Mucosa of rectum (tissue), 2 donors: ENCODE results near the gene GID8.

Experiments
- H3K27ac ChIP-seq, 2 donors: one replicate each; pipeline ENCODE4 v1.7.0; 2013; ENCODE audit warnings: inconsistent platforms in 2 of 2, low read depth in 2 of 2, low read length in 2 of 2
- H3K27me3 ChIP-seq, 2 donors: one replicate each; pipeline ENCODE4 v1.7.0; 2013; ENCODE audit warnings: low read length in 2 of 2; ENCODE audit not compliant: control insufficient read depth in 2 of 2, insufficient read depth in 2 of 2
- H3K36me3 ChIP-seq, 2 donors: one replicate each; pipeline ENCODE4 v1.7.0; 2013; ENCODE audit warnings: low read length in 2 of 2; ENCODE audit not compliant: control insufficient read depth in 2 of 2, insufficient read depth in 2 of 2
- H3K4me1 ChIP-seq, 2 donors: one replicate each; pipeline ENCODE4 v1.7.0; 2013; ENCODE audit warnings: low read length in 2 of 2, mild to moderate bottlenecking in 1 of 2; ENCODE audit not compliant: control insufficient read depth in 2 of 2, insufficient read depth in 2 of 2
- H3K4me3 ChIP-seq, 2 donors: one replicate each; pipeline ENCODE4 v1.7.0; 2013; ENCODE audit warnings: low read length in 2 of 2
- H3K9ac ChIP-seq, 2 donors: one replicate each; pipeline ENCODE4 v1.7.0; 2013; ENCODE audit warnings: low read length in 2 of 2, low read depth in 1 of 2, mild to moderate bottlenecking in 1 of 2
- H3K9me3 ChIP-seq, 2 donors: one replicate each; pipeline ENCODE4 v1.7.0; 2013; ENCODE audit warnings: low read length in 2 of 2; ENCODE audit not compliant: control insufficient read depth in 2 of 2
- donor health status: healthy.
- donor health status: Normal muscosa, but diverticular disease.

Gene GID8

DNA sequence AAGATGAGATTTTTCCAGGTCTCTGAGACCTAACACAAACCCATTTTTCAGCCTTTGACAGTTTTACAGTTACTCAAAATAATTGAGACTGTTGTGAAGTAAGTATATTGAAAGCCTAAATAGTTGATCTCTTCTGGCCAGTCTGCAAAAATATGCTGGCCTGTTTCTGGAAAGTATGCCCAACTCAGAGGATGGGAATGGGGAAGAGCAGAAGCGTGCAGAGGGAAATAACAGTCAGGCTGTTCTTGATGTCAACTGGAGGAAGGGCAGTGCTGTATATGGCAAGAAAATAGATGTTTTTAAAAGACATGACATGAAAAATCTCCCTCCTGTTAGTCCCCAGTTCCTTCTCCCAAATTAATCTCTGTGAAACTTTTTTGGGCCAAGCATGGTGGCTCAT, 3.8 kb downstream of the GID8 start:
- no peak overlapping the region for H3K4me3 ChIP-seq
- H3K9ac ChIP-seq, result no peak overlapping the region
- H3K27me3 ChIP-seq, result no peaks in the 10 kb centered on the region
- H3K4me1 ChIP-seq, result peaks cover 11% of the 10 kb centered on the region in 2 donors
- H3K36me3 ChIP-seq, result peaks cover 43 to 44% of the 10 kb centered on the region in 2 donors
- H3K9me3 ChIP-seq, result no peaks in the 10 kb centered on the region
- H3K27ac ChIP-seq, result no peak overlapping the region

- peaks cover 8 to 11% of the 10 kb centered on the region in 2 donors for H3K4me1 ChIP-seq
- H3K27ac ChIP-seq, result no peak overlapping the region
- no peaks in the 10 kb centered on the region for H3K27me3 ChIP-seq
- H3K4me3 ChIP-seq, result no peak overlapping the region
- H3K9me3 ChIP-seq, result no peaks in the 10 kb centered on the region
- H3K36me3 ChIP-seq, result peaks cover 47 to 51% of the 10 kb centered on the region in 2 donors
- no peak overlapping the region for H3K9ac ChIP-seq
These were observed 4.5 kb downstream of the GID8 start for GRCh38 chr20:62942456-62942855.

DNA sequence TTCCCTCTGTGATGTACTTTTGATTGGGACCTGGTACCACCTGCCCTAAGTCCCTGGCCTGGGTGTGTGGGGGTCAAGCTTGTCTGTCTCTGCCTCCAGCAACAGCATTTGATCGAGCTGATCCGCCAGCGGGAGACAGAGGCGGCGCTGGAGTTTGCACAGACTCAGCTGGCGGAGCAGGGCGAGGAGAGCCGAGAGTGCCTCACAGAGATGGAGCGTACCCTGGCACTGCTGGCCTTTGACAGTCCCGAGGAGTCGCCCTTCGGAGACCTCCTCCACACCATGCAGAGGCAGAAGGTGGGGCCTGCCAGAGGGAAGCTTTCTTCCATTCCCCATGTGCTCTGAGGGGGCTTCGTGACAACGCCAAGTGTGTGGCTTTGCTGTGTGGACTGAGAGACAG, 5.4 kb downstream of the GID8 start:
- no peak overlapping the region for H3K4me3 ChIP-seq
- H3K9me3 ChIP-seq, result no peaks in the 10 kb centered on the region
- H3K27ac ChIP-seq, result no peak overlapping the region
- peaks cover 8 to 11% of the 10 kb centered on the region in 2 donors for H3K4me1 ChIP-seq
- no peak overlapping the region for H3K9ac ChIP-seq
- H3K36me3 ChIP-seq, result peaks cover 53 to 59% of the 10 kb centered on the region in 2 donors
- no peaks in the 10 kb centered on the region for H3K27me3 ChIP-seq

DNA sequence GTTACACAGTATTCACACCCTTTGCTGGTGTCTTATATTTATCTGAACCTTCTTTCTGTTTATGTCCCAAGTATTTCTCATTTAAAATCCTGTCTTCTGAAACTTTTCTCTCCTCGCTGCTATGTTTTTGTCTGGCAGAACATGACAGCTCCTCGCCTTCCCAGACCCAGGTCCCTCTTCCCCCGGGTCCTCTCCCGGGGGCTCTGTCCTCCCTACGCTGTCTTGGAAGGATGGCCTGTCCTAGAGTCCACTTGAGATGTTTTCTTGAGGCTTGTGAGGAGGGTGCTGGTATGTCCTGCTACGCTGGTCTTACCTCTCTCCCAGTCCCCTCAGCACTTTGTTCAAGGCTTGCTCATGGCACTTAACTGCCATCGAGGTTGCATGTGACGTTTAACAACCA, 6.2 kb downstream of the GID8 start:
- Histone ChIP-seq H3K9me3 (no peaks in the 10 kb centered on the region), H3K4me1 (peaks cover 6% of the 10 kb centered on the region in 2 donors)

GRCh38 chr20:62944746-62945145, 6.8 kb downstream of the GID8 start:
- H3K4me1 ChIP-seq, result peaks cover 2% of the 10 kb centered on the region in 2 donors
- no peaks in the 10 kb centered on the region for H3K27me3 ChIP-seq
- peaks cover 59 to 69% of the 10 kb centered on the region in 2 donors for H3K36me3 ChIP-seq
- no peak overlapping the region for H3K27ac ChIP-seq
- no peak overlapping the region for H3K4me3 ChIP-seq
- H3K9ac ChIP-seq, result no peak overlapping the region
- H3K9me3 ChIP-seq, result no peaks in the 10 kb centered on the region

More for the DNA sequence above, 6.2 kb downstream of the GID8 start:
- H3K36me3 ChIP-seq, result peaks cover 59 to 64% of the 10 kb centered on the region in 2 donors
- no peak overlapping the region for H3K4me3 ChIP-seq
- no peak overlapping the region for H3K9ac ChIP-seq
- no peaks in the 10 kb centered on the region for H3K27me3 ChIP-seq
- no peak overlapping the region for H3K27ac ChIP-seq

DNA sequence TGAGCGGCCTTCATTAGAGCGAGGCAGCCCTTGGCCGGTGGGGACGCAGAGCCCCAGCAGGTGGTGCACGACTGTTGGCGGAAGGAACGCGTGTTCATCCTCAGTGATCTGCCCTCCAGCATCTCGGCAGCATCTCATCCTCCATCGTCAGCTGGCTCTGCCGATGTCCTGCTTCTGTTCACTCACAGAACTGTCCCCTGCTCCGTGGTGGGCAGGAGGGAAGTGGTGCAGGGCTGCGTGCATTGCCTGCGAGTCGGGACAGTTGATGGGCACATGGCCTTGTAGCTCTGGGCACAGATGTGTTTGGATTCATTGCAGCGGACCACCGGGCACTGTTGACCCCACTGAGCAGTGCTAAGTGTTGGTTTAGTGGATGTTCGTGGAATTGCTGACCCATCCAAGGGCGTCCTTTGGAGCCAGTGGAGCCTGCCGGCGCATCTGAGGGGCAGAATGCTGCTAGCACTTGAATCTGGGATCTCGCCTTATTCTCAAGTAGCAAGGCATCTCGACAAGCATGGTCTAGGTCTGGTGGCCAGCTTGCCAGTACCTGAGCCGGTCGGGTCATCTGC, 7.9 kb downstream of the GID8 start:
- Histone ChIP-seq H3K27me3 (no peaks in the 10 kb centered on the region), H3K27ac (no peak overlapping the region), H3K4me1 (no peaks in the 10 kb centered on the region), H3K36me3 (peaks cover 59 to 76% of the 10 kb centered on the region in 2 donors), H3K9me3 (no peaks in the 10 kb centered on the region), H3K4me3 (no peak overlapping the region), H3K9ac (no peak overlapping the region)

- no peaks in the 10 kb centered on the region for H3K27me3 ChIP-seq
- H3K27ac ChIP-seq, result no peak overlapping the region
- H3K9me3 ChIP-seq, result no peaks in the 10 kb centered on the region
- peaks cover 51 to 76% of the 10 kb centered on the region in 2 donors for H3K36me3 ChIP-seq
- H3K4me1 ChIP-seq, result no peaks in the 10 kb centered on the region
- no peak overlapping the region for H3K4me3 ChIP-seq
- H3K9ac ChIP-seq, result no peak overlapping the region
These were observed 9.0 kb downstream of the GID8 start for GRCh38 chr20:62946918-62947317.

- Histone ChIP-seq H3K27ac (no peak overlapping the region), H3K36me3 (peaks cover 50 to 71% of the 10 kb centered on the region in 2 donors), H3K4me3 (no peak overlapping the region), H3K9ac (no peak overlapping the region), H3K9me3 (no peaks in the 10 kb centered on the region), H3K4me1 (peaks cover 2 to 4% of the 10 kb centered on the region in 2 donors), H3K27me3 (no peaks in the 10 kb centered on the region)
These were observed 9.8 kb downstream of the GID8 start for GRCh38 chr20:62947532-62948300.

DNA sequence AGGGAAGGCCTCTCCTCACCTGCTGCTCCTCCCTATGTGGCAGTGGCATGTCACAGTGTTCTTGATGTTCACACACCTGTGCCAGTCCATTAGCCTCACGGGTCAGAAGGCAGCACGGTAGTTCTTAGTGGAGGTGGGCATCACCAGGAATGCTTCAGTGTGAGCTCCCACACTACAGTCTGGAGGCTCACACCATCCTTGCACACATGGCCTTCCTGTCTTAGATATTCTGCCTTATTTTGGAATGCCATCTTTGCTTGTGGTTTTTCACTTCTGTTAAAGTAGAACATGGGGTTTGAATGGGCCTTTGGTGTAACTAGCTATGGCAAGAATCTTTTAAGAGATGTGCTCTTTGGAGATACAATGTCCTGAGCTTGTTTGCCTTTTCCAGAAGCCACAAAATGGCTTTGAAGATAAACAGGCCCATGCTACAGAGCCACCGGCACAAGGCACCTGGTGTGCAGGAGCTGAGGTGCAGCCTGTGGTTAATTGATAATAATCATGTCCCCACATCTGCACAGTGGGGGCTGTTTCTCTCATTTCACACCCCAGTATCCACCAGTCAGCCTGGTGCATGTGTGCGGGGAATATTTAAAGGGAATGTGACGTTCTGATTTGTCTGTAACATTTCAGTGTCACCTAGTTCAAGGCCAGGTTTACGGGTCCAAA, 11.3 kb downstream of the GID8 start:
- H3K9ac ChIP-seq, result no peak overlapping the region
- H3K27ac ChIP-seq, result no peak overlapping the region
- no peaks in the 10 kb centered on the region for H3K27me3 ChIP-seq
- H3K4me3 ChIP-seq, result no peak overlapping the region
- H3K4me1 ChIP-seq, result peaks cover 15% of the 10 kb centered on the region in 2 donors
- peaks cover 38 to 56% of the 10 kb centered on the region in 2 donors for H3K36me3 ChIP-seq
- no peaks in the 10 kb centered on the region for H3K9me3 ChIP-seq

DNA sequence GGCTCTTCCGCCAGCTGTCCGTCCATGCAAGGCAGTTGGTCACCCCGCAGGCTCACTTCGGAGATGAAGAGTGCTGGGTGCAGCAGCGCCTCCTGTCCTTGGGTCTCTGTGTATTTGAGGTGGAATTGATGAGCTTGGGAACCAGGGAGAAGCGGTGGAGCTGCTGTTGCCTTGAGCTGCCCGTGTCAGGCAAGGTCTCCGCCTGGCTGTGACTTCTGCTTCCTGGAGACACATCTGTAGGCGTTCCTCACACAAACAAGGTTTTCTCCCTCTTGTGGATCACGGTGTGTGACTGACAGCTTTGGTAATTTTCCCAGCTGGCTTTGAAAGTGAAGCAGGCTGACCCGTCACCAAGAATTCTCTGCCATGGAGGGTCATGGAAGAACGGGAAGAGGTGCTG, 12.0 kb downstream of the GID8 start:
- Histone ChIP-seq H3K4me1 (peaks cover 22% of the 10 kb centered on the region in 2 donors), H3K36me3 (peaks cover 31 to 50% of the 10 kb centered on the region in 2 donors), H3K9ac (no peak overlapping the region), H3K9me3 (no peaks in the 10 kb centered on the region), H3K27ac (no peak overlapping the region), H3K4me3 (no peak overlapping the region), H3K27me3 (no peaks in the 10 kb centered on the region)
